HEK293 (cell line): ENCODE results near the gene PRRT3.

Experiments used
- CTCF ChIA-PET: fragments of 350-600 bp; formaldehyde crosslinking; extraction: SDS; loops from one replicate; lab custom pipeline; 2021; ENCODE audit warnings: antibody characterized with exemption; lab: Yijun Ruan, JAX
- POLR2A ChIA-PET: fragments of 300-600 bp; formaldehyde crosslinking; extraction: SDS; loops from one replicate; lab custom pipeline; 2020; ENCODE audit warnings: antibody characterized with exemption, inconsistent platforms; lab: Yijun Ruan, JAX
- H3K27ac ChIP-seq: fragments of 200-500 bp; sonication (Bioruptor generic); 2 replicates; pipeline ENCODE4 v1.5.1; 2014; ENCODE audit warnings: low read depth, low read length, control low read depth, inconsistent platforms; ENCODE audit errors: extremely low read depth
- H3K36me3 ChIP-seq, 2 experiments: fragments of 200-500 bp in 1 of 2; sonication (Bioruptor generic) in 1 of 2; 1 replicate in 1 of 2; 2 replicates in 1 of 2; pipeline ENCODE4 v1.5.1; 2014 to 2017; ENCODE audit warnings: inconsistent platforms in 2 of 2, low read length in 2 of 2; ENCODE audit not compliant: control insufficient read depth in 2 of 2, insufficient read depth in 1 of 2
- H3K4me1 ChIP-seq: fragments of 200-500 bp; sonication (Bioruptor generic); 2 replicates; pipeline ENCODE4 v1.5.1; 2014; ENCODE audit warnings: mild to moderate bottlenecking, low read length, inconsistent platforms; ENCODE audit not compliant: control insufficient read depth, insufficient read depth
- H3K4me3 ChIP-seq: 2 replicates; pipeline ENCODE4 v1.5.1; 2011; ENCODE audit warnings: low read depth, mild to moderate bottlenecking, control low read depth, low read length, moderate library complexity
- H3K9me3 ChIP-seq: fragments of 200-500 bp; sonication (Bioruptor generic); 2 replicates; pipeline ENCODE4 v1.5.1; 2014; ENCODE audit warnings: low read depth, low read length, inconsistent platforms; ENCODE audit not compliant: control insufficient read depth, insufficient read depth
- KLF8 ChIP-seq: fragments of 450-650 bp; formaldehyde crosslinking; IDR thresholded peaks from 2 replicates; pipeline ENCODE4 v1.5.1; 2016; ENCODE audit warnings: missing biosample characterization, missing genetic modification characterization
- MEIS1 ChIP-seq: sonication (generic); formaldehyde crosslinking; IDR thresholded peaks from 2 replicates; pipeline ENCODE4 v1.8.1; 2022; ENCODE audit warnings: missing genetic modification reagents, mild to moderate bottlenecking, borderline replicate concordance
- OSR2 ChIP-seq: fragments of 450-650 bp; formaldehyde crosslinking; IDR thresholded peaks from 2 replicates; pipeline ENCODE4 v1.5.1; 2016; ENCODE audit warnings: missing biosample characterization, missing genetic modification characterization
- WT1 ChIP-seq: fragments of 450-650 bp; formaldehyde crosslinking; IDR thresholded peaks from 2 replicates; pipeline ENCODE4 v1.5.1; 2016; ENCODE audit warnings: missing biosample characterization, missing genetic modification characterization
- ZBTB21 ChIP-seq: fragments of 450-650 bp; formaldehyde crosslinking; IDR thresholded peaks from 2 replicates; pipeline ENCODE4 v1.5.1; 2017; ENCODE audit warnings: missing biosample characterization, missing genetic modification characterization
- ZNF114 ChIP-seq: fragments of 450-650 bp; formaldehyde crosslinking; IDR thresholded peaks from 2 replicates; pipeline ENCODE4 v1.5.0; 2017; ENCODE audit warnings: missing biosample characterization, missing genetic modification characterization
- ZNF132 ChIP-seq: fragments of 450-650 bp; formaldehyde crosslinking; IDR thresholded peaks from 2 replicates; pipeline ENCODE4 v1.5.1; 2017; ENCODE audit warnings: missing biosample characterization, missing genetic modification characterization, borderline replicate concordance
- ZNF157 ChIP-seq: fragments of 450-650 bp; formaldehyde crosslinking; IDR thresholded peaks from 2 replicates; pipeline ENCODE4 v1.5.1; 2016; ENCODE audit warnings: missing biosample characterization, missing genetic modification characterization
- ZNF16 ChIP-seq: fragments of 450-650 bp; formaldehyde crosslinking; IDR thresholded peaks from 2 replicates; pipeline ENCODE4 v1.5.1; 2016; ENCODE audit warnings: low read depth, missing biosample characterization, missing genetic modification characterization
- ZNF211 ChIP-seq: fragments of 450-650 bp; formaldehyde crosslinking; IDR thresholded peaks from 2 replicates; pipeline ENCODE4 v1.5.1; 2016; ENCODE audit warnings: low read depth, missing biosample characterization, missing genetic modification characterization
- ZNF223 ChIP-seq: fragments of 450-650 bp; formaldehyde crosslinking; IDR thresholded peaks from 2 replicates; pipeline ENCODE4 v1.5.1; 2016; ENCODE audit warnings: missing biosample characterization, missing genetic modification characterization
- ZNF23 ChIP-seq: fragments of 450-650 bp; formaldehyde crosslinking; IDR thresholded peaks from 2 replicates; pipeline ENCODE4 v1.5.1; 2016; ENCODE audit warnings: missing biosample characterization, missing genetic modification characterization, borderline replicate concordance
- ZNF239 ChIP-seq: fragments of 450-650 bp; formaldehyde crosslinking; IDR thresholded peaks from 2 replicates; pipeline ENCODE4 v1.5.1; 2016; ENCODE audit warnings: missing biosample characterization, missing genetic modification characterization
- ZNF391 ChIP-seq: fragments of 450-650 bp; formaldehyde crosslinking; IDR thresholded peaks from 2 replicates; pipeline ENCODE4 v1.5.1; 2016; ENCODE audit warnings: low read depth, missing biosample characterization, missing genetic modification characterization, borderline replicate concordance
- ZNF514 ChIP-seq: fragments of 450-650 bp; formaldehyde crosslinking; IDR thresholded peaks from 2 replicates; pipeline ENCODE4 v1.5.1; 2016; ENCODE audit warnings: missing biosample characterization, missing genetic modification characterization
- ZNF521 ChIP-seq: fragments of 450-650 bp; formaldehyde crosslinking; IDR thresholded peaks from 2 replicates; pipeline ENCODE4 v1.5.1; 2017; ENCODE audit warnings: missing biosample characterization, mild to moderate bottlenecking, missing genetic modification characterization
- ZNF555 ChIP-seq: fragments of 450-650 bp; formaldehyde crosslinking; conservative IDR thresholded peaks from 2 replicates; pipeline ENCODE4 v1.5.1; 2017; ENCODE audit warnings: missing biosample characterization, mild to moderate bottlenecking, missing genetic modification characterization, inconsistent platforms
- ZNF558 ChIP-seq: fragments of 450-650 bp; formaldehyde crosslinking; IDR thresholded peaks from 2 replicates; pipeline ENCODE4 v1.5.1; 2016; ENCODE audit warnings: missing biosample characterization, missing genetic modification characterization
- ZNF561 ChIP-seq: fragments of 450-650 bp; IDR thresholded peaks from 2 replicates; pipeline ENCODE4 v1.5.1; 2018; ENCODE audit warnings: missing biosample characterization, missing genetic modification characterization, borderline replicate concordance
- ZNF585B ChIP-seq: fragments of 450-650 bp; formaldehyde crosslinking; IDR thresholded peaks from 2 replicates; pipeline ENCODE4 v1.5.1; 2016; ENCODE audit warnings: missing biosample characterization, missing genetic modification characterization
- ZNF600 ChIP-seq: fragments of 450-650 bp; formaldehyde crosslinking; IDR thresholded peaks from 2 replicates; pipeline ENCODE4 v1.5.1; 2016; ENCODE audit warnings: missing biosample characterization, missing genetic modification characterization
- ZSCAN16 ChIP-seq: fragments of 450-650 bp; formaldehyde crosslinking; IDR thresholded peaks from 2 replicates; pipeline ENCODE4 v1.5.1; 2016; ENCODE audit warnings: missing biosample characterization, missing genetic modification characterization
- TF ChIP-seq, protein P1 (sequence below): sonication (generic); formaldehyde crosslinking; IDR thresholded peaks from 2 replicates; pipeline ENCODE4 v1.8.1; 2022; ENCODE audit warnings: mild to moderate bottlenecking, moderate library complexity, missing genetic modification reagents
- TF ChIP-seq, protein P2 (sequence below): fragments of 450-650 bp; formaldehyde crosslinking; IDR thresholded peaks from 2 replicates; pipeline ENCODE4 v1.5.1; 2016; ENCODE audit warnings: missing biosample characterization, missing genetic modification characterization
- TF ChIP-seq, protein P3 (sequence below): fragments of 450-650 bp; formaldehyde crosslinking; IDR thresholded peaks from 2 replicates; pipeline ENCODE4 v1.5.1; 2016; ENCODE audit warnings: missing biosample characterization, missing genetic modification characterization

The PRRT3 gene

DNA sequence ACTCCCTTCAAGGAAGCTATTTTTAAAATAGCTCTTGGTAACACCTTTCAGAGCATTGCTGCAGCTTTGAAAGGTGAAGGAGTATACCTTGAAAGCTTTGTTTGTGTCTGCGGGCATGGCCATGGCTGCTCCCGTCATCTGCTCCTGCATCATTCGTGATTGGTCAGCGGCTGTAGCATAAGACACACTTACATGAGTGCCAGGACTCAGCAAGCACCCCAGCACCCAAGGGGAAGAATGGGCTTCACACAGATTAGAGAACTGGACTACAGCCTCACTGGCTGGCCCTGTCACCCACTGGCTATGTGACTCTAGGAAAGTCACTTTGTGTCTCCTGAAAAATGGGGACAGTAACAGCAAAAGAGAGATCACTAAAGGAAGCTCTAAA is 17.4 kb upstream of the PRRT3 start (continued):
- no peak for TF ChIP-seq ZNF555
- no peak for TF ChIP-seq ZNF514 (tag by site-specific recombination)
- TF ChIP-seq ZNF132 (tag by site-specific recombination) = no peak
- no peak for TF ChIP-seq ZNF211 (tag by site-specific recombination)

DNA sequence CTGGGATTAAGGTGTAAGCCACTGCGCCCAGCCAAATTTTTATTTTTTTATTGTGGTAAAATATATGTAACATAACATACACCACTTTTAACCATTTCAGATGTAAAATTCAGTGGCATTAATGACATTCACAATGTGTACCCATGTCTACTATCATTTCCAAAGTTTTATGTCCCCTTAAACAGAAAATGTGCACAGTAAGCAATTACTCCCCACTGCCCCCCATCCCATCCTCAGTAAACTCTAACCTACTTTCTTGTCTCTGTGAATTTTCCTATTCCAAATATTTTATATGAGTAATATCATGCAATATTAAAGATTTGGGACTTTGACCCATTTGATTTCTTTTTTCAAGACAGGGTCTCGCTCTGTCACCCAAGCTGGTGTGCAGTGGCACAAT is 14.6 kb upstream of the PRRT3 start:
- Histone ChIP-seq H3K9me3 (no peaks in the 10 kb centered on the region), H3K4me1 (no peaks in the 10 kb centered on the region), H3K4me3 (no peak overlapping the region), H3K27ac (no peak overlapping the region), H3K36me3 (peaks cover 25 to 74% of the 10 kb centered on the region in 2 experiments)
- TF ChIP-seq, protein P1, sequence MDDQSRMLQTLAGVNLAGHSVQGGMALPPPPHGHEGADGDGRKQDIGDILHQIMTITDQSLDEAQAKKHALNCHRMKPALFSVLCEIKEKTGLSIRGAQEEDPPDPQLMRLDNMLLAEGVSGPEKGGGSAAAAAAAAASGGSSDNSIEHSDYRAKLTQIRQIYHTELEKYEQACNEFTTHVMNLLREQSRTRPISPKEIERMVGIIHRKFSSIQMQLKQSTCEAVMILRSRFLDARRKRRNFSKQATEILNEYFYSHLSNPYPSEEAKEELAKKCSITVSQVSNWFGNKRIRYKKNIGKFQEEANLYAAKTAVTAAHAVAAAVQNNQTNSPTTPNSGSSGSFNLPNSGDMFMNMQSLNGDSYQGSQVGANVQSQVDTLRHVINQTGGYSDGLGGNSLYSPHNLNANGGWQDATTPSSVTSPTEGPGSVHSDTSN (CRISPR knock-in tag) = no peak
- TF ChIP-seq ZNF16 (tag by site-specific recombination) (no peak), ZNF23 (tag by site-specific recombination) (no peak), ZNF521 (no peak), ZNF391 (tag by site-specific recombination) (no peak), MEIS1 (CRISPR knock-in tag) (no peak)
- ChIA-PET POLR2A (no interaction called here), CTCF (interaction anchor here (1.9 kb wide), 1 partner anchor 20 kb away, joined by 5 read pairs; no protein-coding TSS in a partner anchor)

DNA sequence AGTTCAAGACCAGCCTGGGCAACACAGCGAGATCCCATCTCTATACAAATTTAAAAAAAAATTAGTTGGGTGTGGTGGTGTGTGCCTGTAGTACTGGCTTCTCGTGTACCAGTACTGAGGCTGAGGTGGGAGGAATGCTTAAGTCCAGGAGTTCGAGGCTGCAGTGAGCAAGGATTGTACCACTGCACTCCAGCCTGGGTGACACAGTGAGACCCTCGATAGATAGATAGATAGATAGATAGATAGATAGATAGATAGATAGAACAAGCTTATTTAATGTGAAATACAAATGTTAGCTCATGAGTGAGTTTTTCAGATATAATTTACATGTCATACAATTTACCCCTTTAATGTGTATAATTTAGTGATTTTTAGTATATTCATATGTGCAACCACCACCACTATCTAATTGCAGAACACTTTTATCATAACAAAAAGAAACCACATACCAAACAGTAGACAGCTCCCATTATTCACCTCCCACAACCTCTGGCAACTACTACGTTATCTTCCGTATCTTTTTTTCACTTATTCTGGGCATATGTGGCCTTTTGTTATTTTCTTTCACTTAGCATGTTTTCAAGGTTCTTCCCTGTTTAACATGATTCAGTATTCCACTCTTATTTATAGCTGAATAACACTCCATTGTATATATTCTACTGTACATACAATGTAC is 13.1 kb upstream of the PRRT3 start:
- TF ChIP-seq, protein P2, sequence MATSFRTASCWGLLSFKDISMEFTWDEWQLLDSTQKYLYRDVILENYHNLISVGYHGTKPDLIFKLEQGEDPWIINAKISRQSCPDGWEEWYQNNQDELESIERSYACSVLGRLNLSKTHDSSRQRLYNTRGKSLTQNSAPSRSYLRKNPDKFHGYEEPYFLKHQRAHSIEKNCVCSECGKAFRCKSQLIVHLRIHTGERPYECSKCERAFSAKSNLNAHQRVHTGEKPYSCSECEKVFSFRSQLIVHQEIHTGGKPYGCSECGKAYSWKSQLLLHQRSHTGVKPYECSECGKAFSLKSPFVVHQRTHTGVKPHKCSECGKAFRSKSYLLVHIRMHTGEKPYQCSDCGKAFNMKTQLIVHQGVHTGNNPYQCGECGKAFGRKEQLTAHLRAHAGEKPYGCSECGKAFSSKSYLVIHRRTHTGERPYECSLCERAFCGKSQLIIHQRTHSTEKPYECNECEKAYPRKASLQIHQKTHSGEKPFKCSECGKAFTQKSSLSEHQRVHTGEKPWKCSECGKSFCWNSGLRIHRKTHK = no peak
- TF ChIP-seq ZBTB21 (tag by site-specific recombination) (no peak), OSR2 (tag by site-specific recombination) (no peak), ZSCAN16 (tag by site-specific recombination) (no peak), KLF8 (no peak), ZNF132 (tag by site-specific recombination) (no peak), ZNF114 (no peak)
- no peaks in the 10 kb centered on the region for H3K4me1 ChIP-seq
- H3K9me3 ChIP-seq = no peaks in the 10 kb centered on the region
- POLR2A ChIA-PET = no interaction called here
- H3K36me3 ChIP-seq = peaks cover 25 to 59% of the 10 kb centered on the region in 2 experiments
- no peak overlapping the region for H3K4me3 ChIP-seq
- CTCF ChIA-PET = interaction anchor here (0.7 to 1.9 kb wide), 4 partner anchors 14 to 19 kb away, joined by 3 to 5 read pairs (median 5); no protein-coding TSS in a partner anchor
- no peak overlapping the region for H3K27ac ChIP-seq

DNA sequence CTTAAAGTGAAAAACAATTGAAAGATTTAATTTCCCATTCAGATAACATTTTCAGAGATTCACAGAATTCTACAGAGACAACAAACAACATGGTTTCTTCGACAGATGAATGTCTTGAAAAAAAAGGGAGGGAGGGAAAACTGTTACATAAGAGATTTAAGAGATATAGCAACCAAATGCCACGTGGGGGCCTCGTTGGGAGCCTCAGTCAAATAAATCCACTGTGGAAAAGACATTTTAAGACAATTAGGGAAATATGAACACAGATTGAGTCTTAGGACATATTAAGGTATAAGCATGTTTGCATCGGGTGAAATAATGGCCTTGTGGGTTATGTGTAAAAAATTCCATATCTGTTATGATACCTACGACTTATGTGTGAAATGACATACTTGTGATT is 5.0 kb upstream of the PRRT3 start:
- Histone ChIP-seq H3K9me3 (no peaks in the 10 kb centered on the region), H3K27ac (no peak overlapping the region), H3K4me1 (peaks cover 14% of the 10 kb centered on the region), H3K36me3 (peaks cover 0 to 1% of the 10 kb centered on the region in 2 experiments; a peak in 1 of 3 replicates), H3K4me3 (no peak overlapping the region)
- ChIA-PET CTCF (interaction anchor here (0.7 kb wide), 1 partner anchor 853 kb away, joined by 5 read pairs; no protein-coding TSS in a partner anchor), POLR2A (no interaction called here)
- no peak for TF ChIP-seq ZNF561 (tag by site-specific recombination)
- TF ChIP-seq ZNF600 = no peak
- TF ChIP-seq ZNF157 (tag by site-specific recombination) = no peak
- TF ChIP-seq WT1 = no peak
- TF ChIP-seq ZNF585B (tag by site-specific recombination) = no peak
- TF ChIP-seq, protein P3, sequence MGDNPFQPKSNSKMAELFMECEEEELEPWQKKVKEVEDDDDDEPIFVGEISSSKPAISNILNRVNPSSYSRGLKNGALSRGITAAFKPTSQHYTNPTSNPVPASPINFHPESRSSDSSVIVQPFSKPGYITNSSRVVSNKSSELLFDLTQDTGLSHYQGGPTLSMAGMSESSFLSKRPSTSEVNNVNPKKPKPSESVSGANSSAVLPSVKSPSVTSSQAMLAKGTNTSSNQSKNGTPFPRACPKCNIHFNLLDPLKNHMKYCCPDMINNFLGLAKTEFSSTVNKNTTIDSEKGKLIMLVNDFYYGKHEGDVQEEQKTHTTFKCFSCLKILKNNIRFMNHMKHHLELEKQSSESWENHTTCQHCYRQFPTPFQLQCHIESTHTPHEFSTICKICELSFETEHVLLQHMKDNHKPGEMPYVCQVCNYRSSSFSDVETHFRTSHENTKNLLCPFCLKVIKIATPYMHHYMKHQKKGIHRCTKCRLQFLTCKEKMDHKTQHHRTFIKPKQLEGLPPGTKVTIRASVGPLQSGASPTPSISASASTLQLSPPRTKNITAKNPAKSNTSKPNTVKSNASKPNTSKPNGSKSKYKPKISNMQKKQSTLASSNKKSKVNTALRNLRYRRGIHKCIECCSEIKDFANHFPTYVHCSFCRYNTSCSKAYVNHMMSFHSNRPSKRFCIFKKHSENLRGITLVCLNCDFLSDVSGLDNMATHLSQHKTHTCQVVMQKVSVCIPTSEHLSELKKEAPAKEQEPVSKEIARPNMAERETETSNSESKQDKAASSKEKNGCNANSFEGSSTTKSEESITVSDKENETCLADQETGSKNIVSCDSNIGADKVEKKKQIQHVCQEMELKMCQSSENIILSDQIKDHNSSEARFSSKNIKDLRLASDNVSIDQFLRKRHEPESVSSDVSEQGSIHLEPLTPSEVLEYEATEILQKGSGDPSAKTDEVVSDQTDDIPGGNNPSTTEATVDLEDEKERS (tag by site-specific recombination) = no peak
- no peak for TF ChIP-seq ZNF558 (tag by site-specific recombination)
- TF ChIP-seq KLF8 = no peak
- no peak for TF ChIP-seq ZNF239 (tag by site-specific recombination)
- TF ChIP-seq ZNF223 (tag by site-specific recombination) = no peak
